Hematopoietic multipotent progenitor cell treated with erythropoietin and hydrocortisone succinate and interleukin-3 and kit ligand, for 6 days (in vitro differentiated cells): Measurements from ENCODE around the gene TRMU.
A peak's percentile ranks its signal among the peaks of the same experiment; 100 is the strongest.

Source experiments
- DNase-seq: peaks from one replicate; pipeline ENCODE4 v3.0.0-alpha.2; 2015

TRMU gene

GRCh38 chr22:46357711-46358520, 22.4 kb downstream of the TRMU start:
- DNase-seq, result no peak

DNA sequence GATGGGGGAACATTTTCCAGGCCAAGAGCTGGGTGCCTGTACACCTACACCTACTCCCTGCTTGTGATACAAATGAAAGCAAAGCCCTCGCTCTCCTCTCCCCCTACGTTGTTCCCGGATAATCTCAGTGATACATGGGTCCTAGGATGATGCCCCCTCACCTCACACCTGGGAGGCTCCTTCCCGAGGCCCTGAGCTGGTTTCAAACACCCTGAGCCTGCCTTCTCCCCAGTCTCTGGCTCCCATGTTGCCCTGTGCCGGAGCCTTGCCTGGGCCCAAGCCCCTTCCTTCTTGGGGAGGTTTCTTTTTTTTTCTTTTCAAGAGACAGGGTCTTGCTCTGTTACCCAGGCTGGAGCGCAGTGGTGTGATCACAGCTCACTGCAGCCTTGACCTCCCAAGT, 23.3 kb downstream of the TRMU start:
- no peak for DNase-seq

- no peak for DNase-seq
Observed at GRCh38 chr22:46359362-46359761, 23.8 kb downstream of the TRMU start.

GRCh38 chr22:46360097-46360496, 24.6 kb downstream of the TRMU start:
- DNase-seq, result no peak

DNA sequence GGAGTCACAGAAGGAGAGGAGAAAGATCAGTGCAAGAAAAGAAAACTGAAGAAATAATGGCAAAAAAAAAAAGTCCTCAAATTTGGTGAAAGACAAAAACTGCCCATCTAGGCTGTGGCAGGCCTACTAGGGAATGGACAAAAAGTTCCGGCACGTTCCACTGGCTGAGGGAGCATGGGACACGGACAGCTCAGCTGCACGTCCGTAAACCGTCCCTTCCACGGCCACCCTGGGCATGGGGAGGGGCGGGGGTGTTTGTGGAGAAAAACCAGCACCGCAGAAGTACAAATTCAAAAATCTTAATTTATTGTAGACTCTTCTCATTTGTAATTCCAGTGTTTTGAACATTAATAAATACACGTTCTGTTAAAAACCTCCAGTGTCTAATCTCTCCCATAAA, 25.4 kb downstream of the TRMU start:
- no peak for DNase-seq

DNA sequence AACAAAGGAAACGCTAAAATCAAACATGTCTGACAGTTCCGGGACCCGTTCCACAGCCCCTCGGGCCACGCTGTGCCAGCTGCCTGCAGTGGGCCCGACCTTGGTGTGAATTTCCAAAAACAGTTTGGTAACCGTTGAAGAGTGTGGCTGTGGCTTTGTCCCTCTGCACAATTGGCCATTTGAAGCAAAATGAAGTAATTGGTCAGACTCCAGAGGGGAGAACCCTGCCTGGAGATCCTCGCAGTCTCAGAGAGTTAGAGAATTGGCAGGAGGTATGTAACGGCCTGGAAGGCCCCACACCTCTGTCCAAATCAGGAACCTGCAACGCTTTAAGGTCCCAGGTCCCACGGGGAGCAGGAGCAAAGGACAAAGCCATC, 26.3 kb downstream of the TRMU start:
- no peak for DNase-seq

DNA sequence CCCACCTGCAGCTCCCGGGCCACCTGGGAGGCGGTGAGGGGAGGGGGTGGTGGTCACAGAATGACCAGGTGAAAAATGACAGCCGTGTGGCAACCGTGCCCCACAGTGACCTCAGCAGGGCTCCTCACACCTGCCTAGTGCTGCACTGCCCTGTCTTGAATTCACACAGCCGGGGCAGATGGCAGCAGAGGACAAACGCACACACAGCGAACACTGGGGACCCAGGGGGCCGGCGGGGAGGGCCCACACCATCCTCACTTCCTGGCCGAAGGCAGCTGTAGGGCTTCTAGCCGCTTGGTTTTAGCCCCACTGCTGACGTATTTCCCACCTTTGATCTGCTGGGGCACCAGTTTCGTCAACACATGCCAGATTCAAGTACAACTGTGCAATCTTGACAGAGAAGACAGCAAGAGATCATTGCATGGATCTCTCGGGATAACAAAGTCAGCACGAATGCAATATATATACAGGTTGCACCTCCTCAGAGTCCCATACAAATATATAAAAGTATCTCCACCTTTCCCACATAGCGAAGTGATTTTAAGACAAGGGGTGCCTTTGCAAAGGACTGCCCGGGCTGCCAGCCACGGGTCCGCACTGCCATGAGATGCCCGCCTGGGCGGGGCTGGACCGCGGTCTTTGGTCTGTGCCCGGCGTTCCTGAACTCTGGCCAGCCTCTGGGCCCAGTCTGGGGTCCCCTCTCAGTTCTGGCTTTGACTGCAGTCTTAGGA, 26.9 kb downstream of the TRMU start:
- no peak for DNase-seq

GRCh38 chr22:46362934-46363515, 27.5 kb downstream of the TRMU start:
- no peak for DNase-seq

GRCh38 chr22:46363611-46364321, 28.3 kb downstream of the TRMU start:
- no peak for DNase-seq

DNA sequence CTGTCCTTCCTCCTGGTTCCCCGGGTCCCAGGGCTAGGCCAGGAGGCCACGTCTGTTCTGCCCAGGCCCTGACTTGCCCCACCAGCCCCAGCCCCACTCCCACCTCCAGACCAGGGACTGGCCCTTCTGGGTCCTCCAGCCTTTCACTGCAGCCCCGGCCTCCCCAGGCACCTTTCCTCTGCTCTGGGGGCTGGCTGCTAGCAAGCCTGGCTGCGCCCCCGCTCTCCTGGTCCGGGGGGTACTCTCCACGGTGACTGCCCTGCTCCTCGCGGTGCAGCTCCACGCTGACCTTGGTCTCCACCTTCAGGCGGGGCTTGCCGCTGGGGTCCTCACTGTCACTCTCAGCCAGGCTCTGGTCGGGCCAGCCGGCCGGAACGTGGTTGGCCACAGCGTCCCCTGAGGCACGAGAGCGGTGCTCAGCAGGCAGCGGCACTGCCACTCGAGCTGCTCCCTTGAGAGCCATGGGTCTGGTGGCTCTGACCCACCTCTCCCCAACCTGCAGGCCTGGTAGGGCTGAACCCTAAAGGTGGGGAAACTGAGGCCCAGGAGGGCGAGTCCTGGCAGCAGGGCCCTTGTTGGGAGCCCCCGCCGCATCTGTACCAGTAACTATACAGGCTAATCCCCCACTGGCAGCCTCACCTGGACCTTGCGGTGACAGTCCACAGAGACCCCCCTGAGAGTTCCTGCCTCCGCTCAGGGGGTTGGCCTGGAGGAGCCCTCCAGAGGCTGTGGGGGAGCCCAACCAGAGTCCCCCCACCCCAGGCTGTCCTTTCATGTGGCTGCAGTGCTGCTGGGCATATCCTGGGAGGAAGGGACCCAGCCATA, 29.0 kb downstream of the TRMU start:
- DNase-seq, result no peak

- no peak for DNase-seq
Observed at GRCh38 chr22:46365166-46365624, 29.7 kb downstream of the TRMU start.

GRCh38 chr22:46366327-46366731, 30.8 kb downstream of the TRMU start:
- no peak for DNase-seq

DNA sequence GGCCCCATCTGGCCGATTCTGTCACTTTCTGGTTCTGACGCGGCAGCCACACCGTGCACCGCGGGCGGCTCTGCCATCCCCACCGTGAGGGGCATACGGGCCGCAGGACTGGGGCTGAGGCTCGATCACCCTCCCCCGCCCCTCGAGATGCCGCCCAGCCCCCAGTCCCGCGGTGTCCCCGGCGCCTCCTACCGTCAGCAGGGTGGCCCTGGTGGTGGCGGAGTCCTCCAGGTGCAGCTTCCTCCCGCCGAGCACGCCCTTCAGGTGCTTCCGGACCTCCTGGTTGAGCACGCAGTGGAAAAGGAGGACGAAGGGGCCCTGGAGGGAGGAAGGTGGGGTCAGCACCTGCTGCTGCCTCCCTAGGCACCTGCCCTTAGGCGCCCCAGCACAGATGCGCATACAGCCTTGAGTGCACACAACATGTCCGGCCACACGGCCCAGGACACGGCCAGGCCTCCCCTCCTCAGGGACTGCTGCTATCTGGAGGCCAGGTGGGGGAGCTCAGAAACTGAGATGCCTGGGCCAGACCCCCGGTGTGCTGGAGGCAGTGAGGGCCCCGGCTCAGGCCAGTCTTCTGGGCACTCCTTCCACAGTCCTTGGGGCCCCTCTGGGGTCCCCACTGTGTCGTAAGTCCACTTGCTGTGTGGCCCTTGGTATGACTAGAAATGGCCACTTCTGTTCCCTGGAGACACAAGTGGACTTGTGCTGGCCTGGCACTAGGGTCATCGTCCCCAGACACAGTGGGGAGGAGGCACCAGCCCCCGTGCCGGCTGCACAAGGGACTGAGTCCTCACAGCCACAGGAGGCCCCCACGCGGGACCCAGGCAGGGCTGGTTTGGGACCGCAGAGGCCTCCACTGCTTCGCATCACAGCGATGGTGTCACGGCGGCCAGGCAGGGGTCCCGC, 31.5 kb downstream of the TRMU start:
- DNase-seq, result no peak

GRCh38 chr22:46367707-46368191, 32.2 kb downstream of the TRMU start:
- DNase-seq, result peak; percentile 82

DNA sequence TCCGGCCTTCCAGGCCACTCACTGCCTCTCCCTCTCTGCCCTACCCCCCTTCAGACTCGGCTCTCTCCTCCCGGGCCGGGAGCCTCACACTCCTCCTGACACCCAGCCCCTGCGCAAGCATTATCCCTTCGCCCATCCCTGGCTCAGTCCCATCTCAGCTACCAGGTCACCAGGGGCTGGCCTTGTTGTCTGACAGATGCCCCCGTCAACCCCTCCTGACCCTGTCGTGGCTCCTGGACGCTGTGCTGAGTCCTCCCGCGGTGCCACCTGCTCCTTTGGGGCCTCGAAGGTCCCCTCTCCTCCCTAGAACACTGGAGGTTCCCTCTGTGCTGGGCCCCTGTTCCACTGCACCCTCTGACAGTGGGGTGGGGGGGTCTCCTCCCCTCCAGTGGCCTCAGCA, 32.9 kb downstream of the TRMU start:
- DNase-seq, result no peak

DNA sequence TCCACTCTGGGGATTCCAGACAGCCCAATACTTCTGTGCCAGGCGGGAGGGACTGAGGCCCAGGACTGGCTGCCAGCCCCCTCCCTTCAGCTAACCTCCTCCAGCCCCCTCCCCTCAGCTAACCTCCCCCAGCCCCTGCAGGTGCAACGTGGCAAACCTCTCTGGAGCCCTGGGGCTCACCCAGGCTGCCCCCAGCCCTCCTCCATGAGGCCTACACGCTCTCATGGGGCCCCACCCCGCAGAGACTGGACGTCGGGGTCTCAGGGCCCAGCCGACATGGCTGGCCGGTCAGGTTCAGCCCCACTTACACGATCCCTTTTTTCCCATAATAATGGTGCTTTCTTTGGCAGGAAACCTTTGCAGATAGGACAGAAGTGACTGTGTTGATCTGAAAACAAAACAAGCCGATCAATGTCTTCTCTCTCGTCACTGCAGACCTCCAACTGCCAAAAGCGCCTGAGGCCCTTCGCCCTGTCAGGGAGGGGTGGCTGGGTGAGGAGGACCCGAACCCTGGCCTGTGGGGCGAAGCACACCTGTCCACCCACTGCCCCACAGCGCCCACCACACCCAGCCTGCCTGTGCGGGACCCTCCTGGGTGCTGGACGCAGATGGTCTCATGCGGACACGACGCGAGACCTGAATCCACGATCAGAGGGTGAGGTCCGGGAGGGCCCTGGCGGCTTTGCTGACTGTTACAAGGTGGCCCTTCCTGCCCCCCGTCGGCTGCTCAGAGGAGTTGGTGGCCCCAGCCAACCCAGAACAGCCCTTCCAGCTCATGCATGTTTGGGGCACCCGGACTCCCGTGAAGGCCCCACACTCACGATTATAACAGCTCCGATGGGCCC, 33.6 kb downstream of the TRMU start:
- DNase-seq, result no peak

DNA sequence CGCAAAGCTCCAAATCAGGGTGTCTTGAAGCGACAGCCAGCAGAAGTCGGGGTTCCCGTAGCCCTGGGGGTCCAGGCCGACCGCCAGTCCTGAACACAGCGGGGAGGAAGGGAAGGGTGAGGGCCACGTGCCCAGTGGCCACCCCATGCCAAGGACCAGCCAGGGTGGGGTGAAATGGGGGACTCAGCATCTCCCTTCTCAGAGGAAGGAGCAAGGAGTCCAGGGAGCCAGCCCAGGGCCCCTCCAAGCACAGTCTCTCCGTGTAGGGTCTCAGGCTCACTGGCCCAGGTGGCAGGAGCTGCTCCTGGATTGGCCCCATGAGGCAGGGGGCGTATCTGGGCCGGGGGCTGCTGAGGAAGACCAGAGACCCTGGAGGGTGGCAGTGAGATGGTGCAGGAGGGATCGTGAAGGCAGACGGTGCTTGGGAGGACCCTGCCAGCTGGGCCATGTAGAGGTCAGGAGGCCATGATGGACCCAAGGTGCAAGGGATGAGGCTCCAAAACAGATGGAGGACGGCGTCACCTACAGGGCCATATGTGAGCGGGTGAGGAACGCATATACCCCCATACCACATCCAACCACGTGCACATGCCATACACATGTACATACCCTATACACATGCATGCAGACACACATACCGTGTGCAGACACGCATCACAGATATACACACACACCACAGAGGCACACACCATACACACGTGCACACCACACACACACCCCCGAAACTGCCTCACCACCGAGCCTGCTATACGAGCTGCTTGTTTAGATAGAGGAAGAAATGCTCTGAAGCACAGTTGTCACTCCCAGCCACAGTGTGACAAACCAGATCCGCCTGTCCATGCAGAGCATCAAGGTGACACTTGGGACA, 34.4 kb downstream of the TRMU start:
- DNase-seq, result no peak

GRCh38 chr22:46370584-46371291, 35.2 kb downstream of the TRMU start:
- DNase-seq, result no peak
